H1 (cell line): ENCODE measurements around the gene RUNX1. TPM values are rescaled to one million over a fixed set of nuclear protein-coding genes. Genes with fewer than 3 reads are reported as not detected.

Experiments
- CTCF ChIA-PET: fragments of 300-600 bp; sonication (Branson Sonifier 250); formaldehyde crosslinking; loops from one replicate; lab custom pipeline; 2021; ENCODE audit not compliant: partially characterized antibody; lab: Charles Lee
- POLR2A ChIA-PET: fragments of 300-600 bp; sonication (Branson Sonifier 250); formaldehyde crosslinking; loops from one replicate; lab custom pipeline; 2021; ENCODE audit warnings: inconsistent platforms; ENCODE audit not compliant: partially characterized antibody; lab: Charles Lee
- DNase-seq, 2 experiments: peaks; one replicate each; pipeline versions ENCODE4 v3.0.0 to v3.0.0-alpha.2; 2010 to 2022; ENCODE audit warnings: low spot score in 2 of 2, low read depth in 1 of 2, mixed read lengths in 1 of 2
- FAIRE-seq: peaks from 2 replicates; lab custom pipeline; 2011; peaks lifted over from hg19 to GRCh38; lab: Jason Lieb, UNC
- H2AFZ ChIP-seq: 2 replicates; pipeline ENCODE4 v1.8.1; 2012; ENCODE audit warnings: low read length, inconsistent platforms
- H2AK5ac ChIP-seq: 2 replicates; pipeline ENCODE4 v1.6.1; 2013; ENCODE audit warnings: low read depth, low read length
- H2BK120ac ChIP-seq: replicated peaks from 2 replicates; pipeline ENCODE3; 2013; ENCODE audit warnings: low read depth, low read length, inconsistent platforms
- H2BK12ac ChIP-seq: 2 replicates; pipeline ENCODE4 v1.6.1; 2013; ENCODE audit warnings: low read depth, low read length
- H2BK15ac ChIP-seq: 2 replicates; pipeline ENCODE4 v1.6.1; 2013; ENCODE audit warnings: low read length
- H2BK20ac ChIP-seq: 2 replicates; pipeline ENCODE4 v1.6.1; 2013; ENCODE audit warnings: low read length
- H2BK5ac ChIP-seq: 2 replicates; pipeline ENCODE4 v1.6.1; 2013; ENCODE audit warnings: low read depth, low read length
- H3K14ac ChIP-seq: 2 replicates; pipeline ENCODE4 v1.6.1; 2013; ENCODE audit warnings: inconsistent platforms; ENCODE audit not compliant: insufficient read length
- H3K18ac ChIP-seq: 2 replicates; pipeline ENCODE4 v1.6.1; 2013; ENCODE audit warnings: low read length; ENCODE audit errors: extremely low read depth
- H3K23ac ChIP-seq: 2 replicates; pipeline ENCODE4 v1.6.1; 2013; ENCODE audit warnings: inconsistent platforms; ENCODE audit not compliant: insufficient read length
- H3K23me2 ChIP-seq: 2 replicates; pipeline ENCODE4 v1.6.1; 2013; ENCODE audit warnings: low read depth, low read length
- H3K27ac ChIP-seq: 2 replicates; pipeline ENCODE4 v1.6.1; 2011; ENCODE audit warnings: low read depth, low read length, inconsistent platforms
- H3K27me3 ChIP-seq, 4 experiments: replicated peaks in 1 of 4; 1 replicate in 1 of 4; 2 replicates in 3 of 4; pipeline versions ENCODE4 v1.6.1 to v1.8.1; 2011 to 2013; ENCODE audit warnings: low read length in 3 of 4, mild to moderate bottlenecking in 3 of 4, inconsistent platforms in 2 of 4, mixed read lengths in 2 of 4, moderate library complexity in 1 of 4; ENCODE audit not compliant: control insufficient read depth in 3 of 4, insufficient read depth in 3 of 4; ENCODE audit errors: extremely low read depth in 1 of 4
- H3K36me3 ChIP-seq, 4 experiments: 2 replicates each; pipeline versions ENCODE4 v1.6.1 to v1.8.1; 2011 to 2013; ENCODE audit warnings: mild to moderate bottlenecking in 4 of 4, low read length in 3 of 4, moderate library complexity in 2 of 4, control low read depth in 1 of 4, inconsistent platforms in 1 of 4; ENCODE audit not compliant: insufficient read depth in 4 of 4, control insufficient read depth in 2 of 4
- H3K4ac ChIP-seq: replicated peaks from 2 replicates; pipeline ENCODE3; 2013; ENCODE audit warnings: low read length, low read depth, mixed read lengths, inconsistent platforms; ENCODE audit not compliant: insufficient read length
- H3K4me1 ChIP-seq, 4 experiments: replicated peaks in 1 of 4; 1 replicate in 1 of 4; 2 replicates in 3 of 4; pipeline versions ENCODE4 v1.6.1 to v1.8.1; 2011 to 2013; ENCODE audit warnings: low read length in 3 of 4, inconsistent platforms in 2 of 4, mixed read lengths in 1 of 4; ENCODE audit not compliant: insufficient read depth in 4 of 4, control insufficient read depth in 3 of 4
- H3K4me2 ChIP-seq, 2 experiments: 2 replicates each; pipeline versions ENCODE4 v1.6.1 to v1.8.1; 2011 to 2013; ENCODE audit warnings: low read depth in 2 of 2, low read length in 2 of 2, control low read depth in 1 of 2, inconsistent platforms in 1 of 2, mild to moderate bottlenecking in 1 of 2; ENCODE audit not compliant: insufficient read depth in 1 of 2
- H3K4me3 ChIP-seq, 4 experiments: fragments of 200-600, 300-600 bp in 1 of 4; sonication (generic), shearing (Covaris generic), sonication (Bioruptor Twin) in 1 of 4; 2 replicates each; pipeline versions ENCODE4 v1.5.1 to v1.8.1; 2011 to 2016; ENCODE audit warnings: low read length in 4 of 4, low read depth in 3 of 4, control low read depth in 2 of 4, inconsistent platforms in 2 of 4, mild to moderate bottlenecking in 2 of 4, mixed read lengths in 1 of 4, moderate library complexity in 1 of 4; ENCODE audit not compliant: insufficient read depth in 2 of 4; ENCODE audit errors: extremely low read depth in 1 of 4
- H3K56ac ChIP-seq: replicated peaks from 2 replicates; pipeline ENCODE3; 2013; ENCODE audit warnings: low read depth, mild to moderate bottlenecking, mixed read lengths, low read length, inconsistent platforms; ENCODE audit not compliant: insufficient read length
- H3K79me1 ChIP-seq: 2 replicates; pipeline ENCODE4 v1.6.1; 2013; ENCODE audit warnings: low read depth, low read length, control low read depth
- H3K79me2 ChIP-seq, 2 experiments: 2 replicates each; pipeline versions ENCODE4 v1.6.1 to v1.8.1; 2012 to 2013; ENCODE audit warnings: low read length in 2 of 2, mild to moderate bottlenecking in 2 of 2, inconsistent platforms in 1 of 2; ENCODE audit not compliant: insufficient read depth in 2 of 2, control insufficient read depth in 1 of 2
- H3K9ac ChIP-seq, 4 experiments: replicated peaks in 1 of 4; 1 replicate in 1 of 4; 2 replicates in 3 of 4; pipeline versions ENCODE4 v1.6.1 to v1.8.1; 2011 to 2013; ENCODE audit warnings: low read depth in 3 of 4, low read length in 3 of 4, control low read depth in 2 of 4, mild to moderate bottlenecking in 2 of 4, moderate library complexity in 2 of 4, inconsistent platforms in 1 of 4; ENCODE audit errors: extremely low read depth in 1 of 4
- H3K9me3 ChIP-seq, 2 experiments: 2 replicates each; pipeline versions ENCODE4 v1.6.1 to v1.8.1; 2012 to 2013; ENCODE audit warnings: mild to moderate bottlenecking in 2 of 2, moderate library complexity in 2 of 2, control low read depth in 1 of 2, inconsistent platforms in 1 of 2, low read depth in 1 of 2, low read length in 1 of 2, mixed read lengths in 1 of 2; ENCODE audit not compliant: insufficient read depth in 2 of 2
- H4K20me1 ChIP-seq, 2 experiments: replicated peaks in 1 of 2; 2 replicates each; pipeline versions ENCODE3 to v1.8.1; 2011 to 2013; ENCODE audit warnings: inconsistent platforms in 2 of 2, low read length in 2 of 2, mild to moderate bottlenecking in 1 of 2; ENCODE audit not compliant: insufficient read depth in 2 of 2, control insufficient read depth in 1 of 2
- H4K5ac ChIP-seq: 2 replicates; pipeline ENCODE4 v1.6.1; 2013; ENCODE audit warnings: low read length, low read depth, mixed read lengths, inconsistent platforms; ENCODE audit not compliant: insufficient read length
- H4K8ac ChIP-seq: 2 replicates; pipeline ENCODE4 v1.8.0; 2013; ENCODE audit warnings: mild to moderate bottlenecking, moderate library complexity, low read length, inconsistent platforms; ENCODE audit not compliant: insufficient read depth; ENCODE audit errors: extremely low read depth
- H4K91ac ChIP-seq: replicated peaks from 2 replicates; pipeline ENCODE3; 2013; ENCODE audit warnings: low read length, mixed read lengths, inconsistent platforms; ENCODE audit not compliant: insufficient read length
- ATF2 ChIP-seq: IDR thresholded peaks from 2 replicates; pipeline ENCODE4 v1.6.1; 2012; ENCODE audit warnings: low read length, inconsistent platforms
- CHD2 ChIP-seq: IDR thresholded peaks from 2 replicates; pipeline ENCODE4 v1.6.1; 2012; ENCODE audit warnings: low read length, improper control_type of control experiment
- CTBP2 ChIP-seq: IDR thresholded peaks from 2 replicates; pipeline ENCODE4 v1.7.0; 2011; ENCODE audit warnings: borderline replicate concordance, mild to moderate bottlenecking, moderate library complexity, mixed read lengths, low read length; ENCODE audit not compliant: insufficient read depth, insufficient read length
- GTF2F1 ChIP-seq: IDR thresholded peaks from 2 replicates; pipeline ENCODE4 v1.6.1; 2012; ENCODE audit warnings: low read depth, low read length, improper control_type of control experiment, borderline replicate concordance
- HDAC2 ChIP-seq, 2 experiments: fragments of 300-600 bp in 1 of 2; sonication (generic) in 1 of 2; IDR thresholded peaks; 2 replicates each; pipeline ENCODE4 v1.6.1; 2011 to 2012; ENCODE audit warnings: low read depth in 2 of 2, low read length in 2 of 2, mild to moderate bottlenecking in 2 of 2, moderate library complexity in 2 of 2, borderline replicate concordance in 1 of 2, inconsistent platforms in 1 of 2
- RFX5 ChIP-seq: IDR thresholded peaks from 2 replicates; pipeline ENCODE4 v1.6.1; 2011; ENCODE audit warnings: low read depth, low read length, improper control_type of control experiment, borderline replicate concordance
- SAP30 ChIP-seq: fragments of 300-600 bp; sonication (generic); IDR thresholded peaks from 2 replicates; pipeline ENCODE4 v1.7.1; 2012; ENCODE audit warnings: low read length, moderate library complexity, mild to moderate bottlenecking, inconsistent platforms; ENCODE audit not compliant: insufficient read depth, insufficient replicate concordance
- WGBS, 2 experiments: shearing (Covaris generic) in 1 of 2; methylation state at CpG; one replicate each; pipeline versions ENCODE4 v1.1.6 to v1.1.7; 2013 to 2015; ENCODE audit warnings: low lambda C conversion rate in 2 of 2, mixed read lengths in 2 of 2, inconsistent platforms in 1 of 2, low coverage in 1 of 2, missing lambda C conversion rate in 1 of 2; ENCODE audit not compliant: insufficient replicate concordance in 2 of 2, insufficient coverage in 1 of 2, insufficient read length in 1 of 2; ENCODE audit errors: extremely low coverage in 1 of 2, missing lambda C conversion rate in 1 of 2; 5-methylcytosine and 5-hydroxymethylcytosine counted together
- polyA plus RNA-seq, 7 experiments: library from polyadenylated mRNA; depleted of rRNA in 3 of 7; stranded (reverse) in 5 of 7; unstranded in 2 of 7; fragments of >200 nt in 5 of 7; fragments of 200-250 nt in 2 of 7; gene quantifications; 1 replicate in 5 of 7; 2 replicates in 1 of 7; 4 replicates in 1 of 7; pipeline versions ENCODE4 v1.2.1 to v1.2.3, GENCODE V29; 2011 to 2013; ENCODE audit warnings: missing spikeins in 2 of 7, mixed read lengths in 2 of 7
- total RNA-seq: library from RNA; stranded (reverse); fragmentation: NEBNext Ultra II Directional; extraction: Animal tissue kit (Norgen Biotek cat#: 25700); gene quantifications from 2 replicates; pipeline ENCODE4 v1.2.1, GENCODE V29; 2021
- TF ChIP-seq, protein P1 (sequence below): IDR thresholded peaks from 2 replicates; pipeline ENCODE4 v1.6.1; 2012; ENCODE audit warnings: inconsistent platforms

RUNX1 gene
- total and polyA plus RNA-seq, 2 of the 8 experiments (the other 6 are each of a cell fraction or from before 2014, with no cell fraction given): 0.20 to 0.60 TPM

DNA sequence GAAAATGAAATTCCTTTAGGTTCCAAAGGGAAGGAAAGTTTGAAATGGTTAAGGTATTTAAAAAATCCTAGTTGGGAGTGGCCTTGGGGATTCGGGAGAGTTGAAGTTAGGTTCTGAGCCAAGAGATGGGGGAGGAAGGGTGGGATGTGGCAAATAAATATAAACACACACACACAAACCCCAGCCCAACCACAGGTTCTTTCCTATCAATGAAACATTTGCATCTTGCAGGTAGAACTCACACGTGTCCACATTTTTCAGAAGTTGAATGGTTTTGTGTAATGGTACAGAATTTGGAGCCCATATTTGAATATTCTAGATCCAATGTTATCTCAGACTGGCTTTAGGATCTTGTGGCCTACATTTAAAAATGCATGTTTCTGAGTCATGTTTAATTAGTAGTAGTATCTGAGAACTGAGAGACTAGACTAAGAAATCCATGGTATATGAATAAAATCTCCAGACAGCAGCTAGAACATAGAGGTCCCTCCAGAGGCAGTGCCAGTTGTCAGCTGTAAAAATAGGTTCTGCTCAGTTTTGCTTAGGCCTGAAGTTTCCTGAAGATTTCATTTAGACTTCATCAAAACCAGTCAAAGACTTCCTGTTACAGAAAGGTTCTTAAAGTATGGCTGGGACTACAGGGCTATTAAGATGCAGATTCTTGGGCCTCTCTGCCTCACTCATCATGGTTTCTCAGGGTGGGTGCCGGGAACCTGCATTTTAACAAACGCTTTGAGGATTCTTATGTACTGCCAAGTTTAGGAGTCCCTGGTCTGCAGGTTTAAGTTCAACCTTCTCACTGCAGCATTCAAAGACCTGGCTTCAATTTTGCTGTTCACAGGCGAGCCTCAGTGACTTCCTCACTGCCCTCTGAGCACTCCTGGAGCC is 21.3 kb downstream of the RUNX1 start:
- Histone ChIP-seq H2AFZ (0 out of 2 replicates have a peak overlapping the region, but pooled peaks have one; percentile 9), H4K91ac (no peak overlapping the region), H2BK20ac (peak overlapping the region; percentile 62; the same call in 1 of the 2 replicates), H4K5ac (no peak overlapping the region), H3K4me1 (peaks cover 0 to 6% (median under 1%) of the 10 kb centered on the region in 4 experiments; a peak in 2 of 7 replicates), H3K18ac (no peak overlapping the region), H3K79me2 (no peaks in the 10 kb centered on the region), H3K56ac (no peak overlapping the region), H3K27me3 (peaks cover 0 to 11% (median 8%) of the 10 kb centered on the region in 4 experiments; a peak in 6 of 7 replicates), H2BK12ac (no peak overlapping the region), H2BK120ac (no peak overlapping the region), H3K27ac (no peak overlapping the region), H2BK5ac (no peak overlapping the region), H2AK5ac (no peak overlapping the region), H3K9me3 (peaks cover 0 to 2% of the 10 kb centered on the region in 2 experiments; a peak in 1 of 4 replicates), H3K9ac (no peak overlapping the region), H4K8ac (no peak overlapping the region), H3K23me2 (peaks cover 3% of the 10 kb centered on the region; the same call in 1 of the 2 replicates), H3K36me3 (no peaks in the 10 kb centered on the region), H3K4me3 (no peak overlapping the region), H4K20me1 (no peaks in the 10 kb centered on the region), H3K4me2 (peak overlapping the region in 1 of 2 experiments; percentile 69; a peak in 1 of 4 replicates), H3K14ac (no peak overlapping the region), H3K79me1 (no peaks in the 10 kb centered on the region), H2BK15ac (no peak overlapping the region), H3K4ac (no peak overlapping the region), H3K23ac (no peak overlapping the region)
- 75% methylated on average over 5 of the region's 5 CpGs; no CpG with 5 or more reads in 1 of the 2 experiments for WGBS, 2 experiments
- FAIRE-seq: no peak
- ChIA-PET CTCF (no interaction called here), POLR2A (no interaction called here)
- no peak for DNase-seq
- TF ChIP-seq CHD2 (no peak), CTBP2 (no peak), RFX5 (no peak), ATF2 (no peak), GTF2F1 (no peak), SAP30 (no peak), HDAC2 (IDR thresholded peaks at IDR 0.05; ENCODE audit: borderline replicate concordance in 1 of 2, low read depth in 2 of 2, low read length in 2 of 2) (no peak)
- TF ChIP-seq, protein P1, sequence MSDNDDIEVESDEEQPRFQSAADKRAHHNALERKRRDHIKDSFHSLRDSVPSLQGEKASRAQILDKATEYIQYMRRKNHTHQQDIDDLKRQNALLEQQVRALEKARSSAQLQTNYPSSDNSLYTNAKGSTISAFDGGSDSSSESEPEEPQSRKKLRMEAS: no peak
